Activated T-cell treated with anti-CD3 and anti-CD28 coated beads, Interleukin-2, amount 50 U/mL, for 24 hours (primary cell): ENCODE results near the gene FSIP2.

Source experiments
- DNase-seq: peaks from one replicate; pipeline ENCODE4 v3.0.0-alpha.2; 2020
- H3K27ac Mint-ChIP-seq: 2 replicates; pipeline ENCODE4 v1.8.0; 2020; ENCODE audit warnings: mild to moderate bottlenecking, mixed read lengths
- H3K27me3 Mint-ChIP-seq: 2 replicates; pipeline ENCODE4 v1.8.0; 2020; ENCODE audit warnings: mixed read lengths
- H3K36me3 Mint-ChIP-seq: 2 replicates; pipeline ENCODE4 v1.8.0; 2020; ENCODE audit warnings: low read depth, mixed read lengths
- H3K4me1 Mint-ChIP-seq: 2 replicates; pipeline ENCODE4 v1.8.0; 2020; ENCODE audit warnings: low read depth, mixed read lengths
- H3K4me3 Mint-ChIP-seq: 2 replicates; pipeline ENCODE4 v1.8.0; 2020; ENCODE audit warnings: mild to moderate bottlenecking, moderate library complexity, mixed read lengths
- H3K9me3 Mint-ChIP-seq: 2 replicates; pipeline ENCODE4 v1.8.0; 2020; ENCODE audit warnings: mixed read lengths

The FSIP2 gene

GRCh38 chr2:185787227-185788145 lies 48.9 kb downstream of the FSIP2 start:
- Mint-ChIP-seq H3K27ac (no peak overlapping the region), H3K9me3 (no peaks in the 10 kb centered on the region), H3K27me3 (no peaks in the 10 kb centered on the region), H3K36me3 (no peaks in the 10 kb centered on the region), H3K4me3 (no peak overlapping the region), H3K4me1 (no peaks in the 10 kb centered on the region)
- no peak for DNase-seq

GRCh38 chr2:185790361-185790760 lies 51.8 kb downstream of the FSIP2 start:
- H3K27me3 Mint-ChIP-seq: no peaks in the 10 kb centered on the region
- no peaks in the 10 kb centered on the region for H3K36me3 Mint-ChIP-seq
- no peak overlapping the region for H3K4me3 Mint-ChIP-seq
- H3K4me1 Mint-ChIP-seq: no peaks in the 10 kb centered on the region
- DNase-seq: no peak
- no peak overlapping the region for H3K27ac Mint-ChIP-seq
- no peaks in the 10 kb centered on the region for H3K9me3 Mint-ChIP-seq

GRCh38 chr2:185793532-185794345 lies 55.1 kb downstream of the FSIP2 start:
- no peaks in the 10 kb centered on the region for H3K4me1 Mint-ChIP-seq
- DNase-seq: no peak
- no peak overlapping the region for H3K27ac Mint-ChIP-seq
- H3K9me3 Mint-ChIP-seq: no peaks in the 10 kb centered on the region
- H3K4me3 Mint-ChIP-seq: no peak overlapping the region
- no peaks in the 10 kb centered on the region for H3K27me3 Mint-ChIP-seq
- no peaks in the 10 kb centered on the region for H3K36me3 Mint-ChIP-seq

GRCh38 chr2:185796758-185797157 lies 58.2 kb downstream of the FSIP2 start:
- H3K9me3 Mint-ChIP-seq: no peaks in the 10 kb centered on the region
- H3K27ac Mint-ChIP-seq: no peak overlapping the region
- no peak for DNase-seq
- no peaks in the 10 kb centered on the region for H3K36me3 Mint-ChIP-seq
- H3K4me1 Mint-ChIP-seq: no peaks in the 10 kb centered on the region
- H3K4me3 Mint-ChIP-seq: no peak overlapping the region
- no peaks in the 10 kb centered on the region for H3K27me3 Mint-ChIP-seq

GRCh38 chr2:185802926-185803325 lies 64.3 kb downstream of the FSIP2 start:
- Mint-ChIP-seq H3K4me3 (no peak overlapping the region), H3K4me1 (no peaks in the 10 kb centered on the region), H3K27ac (no peak overlapping the region), H3K9me3 (peaks cover 3% of the 10 kb centered on the region), H3K36me3 (no peaks in the 10 kb centered on the region), H3K27me3 (no peaks in the 10 kb centered on the region)
- DNase-seq: no peak

GRCh38 chr2:185806783-185807182 lies 68.2 kb downstream of the FSIP2 start:
- peaks cover 3% of the 10 kb centered on the region for H3K9me3 Mint-ChIP-seq
- no peak overlapping the region for H3K4me3 Mint-ChIP-seq
- H3K36me3 Mint-ChIP-seq: no peaks in the 10 kb centered on the region
- no peak for DNase-seq
- no peaks in the 10 kb centered on the region for H3K27me3 Mint-ChIP-seq
- H3K27ac Mint-ChIP-seq: no peak overlapping the region
- H3K4me1 Mint-ChIP-seq: no peaks in the 10 kb centered on the region

GRCh38 chr2:185807351-185807750 lies 68.7 kb downstream of the FSIP2 start:
- Mint-ChIP-seq H3K9me3 (peaks cover 3% of the 10 kb centered on the region), H3K27me3 (no peaks in the 10 kb centered on the region), H3K36me3 (no peaks in the 10 kb centered on the region), H3K4me1 (no peaks in the 10 kb centered on the region), H3K4me3 (no peak overlapping the region), H3K27ac (no peak overlapping the region)
- no peak for DNase-seq

GRCh38 chr2:185811580-185811979 lies 73.0 kb downstream of the FSIP2 start:
- no peak for DNase-seq
- Mint-ChIP-seq H3K4me1 (no peaks in the 10 kb centered on the region), H3K36me3 (no peaks in the 10 kb centered on the region), H3K4me3 (no peak overlapping the region), H3K9me3 (peaks cover under 1% of the 10 kb centered on the region), H3K27me3 (no peaks in the 10 kb centered on the region), H3K27ac (no peak overlapping the region)

GRCh38 chr2:185813707-185814106 lies 75.1 kb downstream of the FSIP2 start:
- no peaks in the 10 kb centered on the region for H3K4me1 Mint-ChIP-seq
- no peaks in the 10 kb centered on the region for H3K27me3 Mint-ChIP-seq
- H3K4me3 Mint-ChIP-seq: no peak overlapping the region
- peaks cover 10% of the 10 kb centered on the region for H3K9me3 Mint-ChIP-seq
- H3K27ac Mint-ChIP-seq: no peak overlapping the region
- no peak for DNase-seq
- no peaks in the 10 kb centered on the region for H3K36me3 Mint-ChIP-seq

GRCh38 chr2:185817991-185818390 lies 79.4 kb downstream of the FSIP2 start:
- H3K9me3 Mint-ChIP-seq: peaks cover 18% of the 10 kb centered on the region
- no peak overlapping the region for H3K4me3 Mint-ChIP-seq
- H3K4me1 Mint-ChIP-seq: no peaks in the 10 kb centered on the region
- H3K27ac Mint-ChIP-seq: no peak overlapping the region
- DNase-seq: no peak
- H3K36me3 Mint-ChIP-seq: no peaks in the 10 kb centered on the region
- H3K27me3 Mint-ChIP-seq: no peaks in the 10 kb centered on the region

- Mint-ChIP-seq H3K36me3 (no peaks in the 10 kb centered on the region), H3K9me3 (peaks cover 21% of the 10 kb centered on the region), H3K27me3 (no peaks in the 10 kb centered on the region), H3K4me3 (no peak overlapping the region), H3K27ac (no peak overlapping the region), H3K4me1 (no peaks in the 10 kb centered on the region)
- DNase-seq: no peak
Measured at GRCh38 chr2:185821467-185821866, 82.9 kb downstream of the FSIP2 start.

GRCh38 chr2:185823773-185824172 lies 85.2 kb downstream of the FSIP2 start:
- H3K27ac Mint-ChIP-seq: no peak overlapping the region
- no peak for DNase-seq
- no peaks in the 10 kb centered on the region for H3K27me3 Mint-ChIP-seq
- H3K36me3 Mint-ChIP-seq: no peaks in the 10 kb centered on the region
- H3K4me1 Mint-ChIP-seq: no peaks in the 10 kb centered on the region
- H3K4me3 Mint-ChIP-seq: no peak overlapping the region
- H3K9me3 Mint-ChIP-seq: peaks cover 12% of the 10 kb centered on the region

- H3K4me1 Mint-ChIP-seq: no peaks in the 10 kb centered on the region
- H3K4me3 Mint-ChIP-seq: no peak overlapping the region
- no peaks in the 10 kb centered on the region for H3K36me3 Mint-ChIP-seq
- no peaks in the 10 kb centered on the region for H3K27me3 Mint-ChIP-seq
- no peak for DNase-seq
- no peak overlapping the region for H3K27ac Mint-ChIP-seq
- peaks cover 12% of the 10 kb centered on the region for H3K9me3 Mint-ChIP-seq
Measured at GRCh38 chr2:185825557-185825956, 87.0 kb downstream of the FSIP2 start.

- DNase-seq: no peak
- no peak overlapping the region for H3K4me3 Mint-ChIP-seq
Measured at GRCh38 chr2:185828326-185828725, 89.7 kb downstream of the FSIP2 start.

GRCh38 chr2:185833864-185834263 lies 95.3 kb downstream of the FSIP2 start:
- no peaks in the 10 kb centered on the region for H3K4me1 Mint-ChIP-seq
- H3K27me3 Mint-ChIP-seq: no peaks in the 10 kb centered on the region
- no peak overlapping the region for H3K4me3 Mint-ChIP-seq
- peaks cover 5% of the 10 kb centered on the region for H3K36me3 Mint-ChIP-seq
- H3K27ac Mint-ChIP-seq: no peak overlapping the region
- H3K9me3 Mint-ChIP-seq: peaks cover 13% of the 10 kb centered on the region
- DNase-seq: no peak

More at GRCh38 chr2:185828326-185828725, 89.7 kb downstream of the FSIP2 start:
- Mint-ChIP-seq H3K4me1 (no peaks in the 10 kb centered on the region), H3K27me3 (no peaks in the 10 kb centered on the region), H3K36me3 (no peaks in the 10 kb centered on the region), H3K9me3 (peaks cover 10% of the 10 kb centered on the region), H3K27ac (no peak overlapping the region)
